Panc1 (cell line): Measurements from ENCODE around the gene NOTCH3. TPM values are rescaled to one million over a fixed set of nuclear protein-coding genes. Genes with fewer than 3 reads are reported as not detected.

Experiments
- ATAC-seq: fragments of 200-7000 bp; cut with Tn5 transposase; 2 replicates; pipeline ENCODE4 v1.9.1; 2020; ENCODE audit warnings: mild to moderate bottlenecking, moderate library complexity
- BruUV-seq: library from RNA; stranded (reverse); fragments of 400-500 nt; replicated peaks from 2 replicates; lab custom pipeline; 2021; lab: Mats Ljungman, UMichigan
- CTCF ChIA-PET: fragments of 300-600 bp; sonication (Branson Sonifier 250); formaldehyde crosslinking; loops from one replicate; lab custom pipeline; 2022; ENCODE audit warnings: antibody characterized with exemption; lab: Charles Lee
- POLR2A ChIA-PET: fragments of 300-600 bp; sonication (Branson Sonifier 250); formaldehyde crosslinking; loops from one replicate; lab custom pipeline; 2022; ENCODE audit warnings: antibody characterized with exemption; lab: Charles Lee
- DNase-seq: peaks from one replicate; pipeline ENCODE4 v3.0.0-alpha.2; 2010; ENCODE audit warnings: low read depth, low spot score
- H3K27ac ChIP-seq: 2 replicates; pipeline ENCODE4 v1.5.1; 2011; ENCODE audit warnings: mild to moderate bottlenecking, low read length, inconsistent platforms
- H3K27me3 ChIP-seq: fragments of 200-500 bp; sonication (Bioruptor generic); 2 replicates; pipeline ENCODE4 v1.6.0; 2014; ENCODE audit warnings: low read length, inconsistent platforms; ENCODE audit not compliant: control insufficient read depth, insufficient read depth
- H3K36me3 ChIP-seq: fragments of 200-500 bp; sonication (Bioruptor generic); 2 replicates; pipeline ENCODE4 v1.5.1; 2014; ENCODE audit warnings: inconsistent platforms, mild to moderate bottlenecking, low read length, moderate library complexity; ENCODE audit not compliant: control insufficient read depth, insufficient read depth
- H3K4me1 ChIP-seq: 2 replicates; pipeline ENCODE4 v1.5.1; 2011; ENCODE audit warnings: inconsistent platforms, mild to moderate bottlenecking, low read length, moderate library complexity; ENCODE audit not compliant: control insufficient read depth, insufficient read depth
- H3K4me3 ChIP-seq, 2 experiments: 2 replicates each; pipeline ENCODE4 v1.5.1; 2011 to 2012; ENCODE audit warnings: low read depth in 2 of 2, low read length in 2 of 2, mild to moderate bottlenecking in 2 of 2, inconsistent platforms in 1 of 2, moderate library complexity in 1 of 2
- H3K9me3 ChIP-seq: fragments of 200-500 bp; sonication (Bioruptor generic); 2 replicates; pipeline ENCODE4 v1.5.1; 2014; ENCODE audit warnings: low read depth, mild to moderate bottlenecking, inconsistent platforms, low read length, moderate library complexity; ENCODE audit not compliant: control insufficient read depth, insufficient read depth
- POLR2AphosphoS5 ChIP-seq: IDR thresholded peaks from 2 replicates; pipeline ENCODE4 v1.6.1; 2012; ENCODE audit warnings: mild to moderate bottlenecking, low read depth, low read length, moderate library complexity
- REST ChIP-seq, 2 experiments: IDR thresholded peaks; 2 replicates each; pipeline ENCODE4 v1.6.1; 2011 to 2012; ENCODE audit warnings: low read depth in 2 of 2, control low read depth in 1 of 2, low read length in 1 of 2, mild to moderate bottlenecking in 1 of 2, moderate library complexity in 1 of 2; ENCODE audit not compliant: insufficient read depth in 1 of 2
- SIN3A ChIP-seq: IDR thresholded peaks from 2 replicates; pipeline ENCODE4 v1.6.1; 2012; ENCODE audit warnings: low read depth, mild to moderate bottlenecking, low read length, moderate library complexity, borderline replicate concordance; ENCODE audit not compliant: insufficient read depth
- TCF7L2 ChIP-seq: IDR thresholded peaks from 2 replicates; pipeline ENCODE4 v1.6.1; 2011; ENCODE audit warnings: mild to moderate bottlenecking, low read depth, low read length, inconsistent platforms
- in situ Hi-C: cut with HindIII; loops from 2 replicates; pipeline ENCODE4 v1.10.0; 2016; ENCODE audit warnings: low sequenced_read_pairs, low pct_unique_long_range_greater_than_20kb
- intact Hi-C: fragments of 100-400 bp; cut with micrococcal nuclease; formaldehyde crosslinking; loops from one replicate; pipeline ENCODE4 v1.10.0; 2022; ENCODE audit not compliant: unreplicated experiment
- total RNA-seq: library from RNA; stranded (reverse); gene quantifications from one replicate; pipeline ENCODE4 v1.2.1, GENCODE V29; 2021; ENCODE audit not compliant: unreplicated experiment
- TF ChIP-seq, protein P1 (sequence below): fragments of 450-650 bp; IDR thresholded peaks from 2 replicates; pipeline ENCODE4 v1.5.1; 2017; ENCODE audit warnings: mild to moderate bottlenecking

NOTCH3 gene
- total RNA-seq, 1 experiment from 2014 or later: 5.3 TPM

- TF ChIP-seq REST (IDR thresholded peaks at IDR 0.05; ENCODE audit: insufficient read depth in 1 of 2, low read depth in 2 of 2, low read length in 1 of 2) (no peak), POLR2AphosphoS5 (no peak), SIN3A (no peak), TCF7L2 (no peak)
- TF ChIP-seq, protein P1, sequence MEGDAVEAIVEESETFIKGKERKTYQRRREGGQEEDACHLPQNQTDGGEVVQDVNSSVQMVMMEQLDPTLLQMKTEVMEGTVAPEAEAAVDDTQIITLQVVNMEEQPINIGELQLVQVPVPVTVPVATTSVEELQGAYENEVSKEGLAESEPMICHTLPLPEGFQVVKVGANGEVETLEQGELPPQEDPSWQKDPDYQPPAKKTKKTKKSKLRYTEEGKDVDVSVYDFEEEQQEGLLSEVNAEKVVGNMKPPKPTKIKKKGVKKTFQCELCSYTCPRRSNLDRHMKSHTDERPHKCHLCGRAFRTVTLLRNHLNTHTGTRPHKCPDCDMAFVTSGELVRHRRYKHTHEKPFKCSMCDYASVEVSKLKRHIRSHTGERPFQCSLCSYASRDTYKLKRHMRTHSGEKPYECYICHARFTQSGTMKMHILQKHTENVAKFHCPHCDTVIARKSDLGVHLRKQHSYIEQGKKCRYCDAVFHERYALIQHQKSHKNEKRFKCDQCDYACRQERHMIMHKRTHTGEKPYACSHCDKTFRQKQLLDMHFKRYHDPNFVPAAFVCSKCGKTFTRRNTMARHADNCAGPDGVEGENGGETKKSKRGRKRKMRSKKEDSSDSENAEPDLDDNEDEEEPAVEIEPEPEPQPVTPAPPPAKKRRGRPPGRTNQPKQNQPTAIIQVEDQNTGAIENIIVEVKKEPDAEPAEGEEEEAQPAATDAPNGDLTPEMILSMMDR: no peak
- intact Hi-C loops (no loop called here), in situ Hi-C loops (no loop called here)
- CTCF ChIA-PET: no interaction called here
- ATAC-seq (peak; percentile 67), DNase-seq (no peak)
- POLR2A ChIA-PET: no interaction called here
- Histone ChIP-seq H3K27me3 (no peaks in the 10 kb centered on the region), H3K4me3 (no peak overlapping the region), H3K27ac (no peak overlapping the region), H3K4me1 (no peaks in the 10 kb centered on the region), H3K36me3 (no peaks in the 10 kb centered on the region), H3K9me3 (no peaks in the 10 kb centered on the region)
- BruUV-seq: no TSS peak
Observed at GRCh38 chr19:15197942-15198341, 2.9 kb downstream of the NOTCH3 start.

DNA sequence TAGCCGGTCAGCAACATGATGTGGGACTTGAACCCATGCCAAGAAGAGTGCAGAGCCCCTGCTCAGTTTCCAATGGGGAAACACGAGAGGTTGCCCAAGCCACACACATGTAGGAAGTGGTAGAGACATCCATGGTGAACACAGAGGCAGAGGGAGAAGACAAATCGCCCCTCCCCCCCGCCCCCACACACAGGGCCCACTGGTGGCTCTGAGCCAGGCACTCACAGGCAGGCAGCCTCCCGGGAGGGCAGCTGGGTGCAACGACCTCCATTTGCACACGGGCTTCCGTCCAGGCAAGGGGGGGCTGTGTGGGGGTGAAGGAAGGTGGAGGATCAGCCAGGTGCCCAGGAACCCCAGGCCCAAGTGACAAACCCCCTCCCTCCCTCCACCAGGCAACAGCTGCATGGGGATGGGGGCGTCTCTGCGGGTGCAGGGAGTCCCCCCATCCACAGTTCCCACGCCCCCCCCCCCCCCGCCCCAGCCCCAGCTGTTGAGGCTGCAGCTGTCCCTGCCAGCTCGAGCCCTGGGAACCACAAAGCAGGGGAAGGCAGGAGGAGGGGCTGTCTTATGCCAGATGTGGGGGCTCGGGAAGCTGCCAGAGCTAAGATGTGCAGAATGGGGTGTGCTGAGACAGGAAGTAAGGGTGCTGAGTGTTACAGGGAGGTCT is 3.4 kb downstream of the NOTCH3 start:
- Histone ChIP-seq H3K27me3 (no peaks in the 10 kb centered on the region), H3K27ac (no peak overlapping the region), H3K9me3 (no peaks in the 10 kb centered on the region), H3K36me3 (no peaks in the 10 kb centered on the region), H3K4me1 (no peaks in the 10 kb centered on the region), H3K4me3 (no peak overlapping the region)
- DNase-seq: no peak
- ChIA-PET POLR2A (no interaction called here), CTCF (no interaction called here)
- ATAC-seq: 0 out of 2 replicates have a peak, but pooled peaks have one; percentile 4
- intact Hi-C loops: no loop called here
- no peak for TF ChIP-seq REST (IDR thresholded peaks at IDR 0.05; ENCODE audit: insufficient read depth in 1 of 2, low read depth in 2 of 2, low read length in 1 of 2)
- no peak for TF ChIP-seq POLR2AphosphoS5
- TF ChIP-seq, protein P1: no peak
- TF ChIP-seq TCF7L2: no peak
- TF ChIP-seq SIN3A: no peak
- in situ Hi-C loops: no loop called here
- BruUV-seq: no TSS peak
